ENCODE data around the gene MMP7. TPM values are rescaled to one million over a fixed set of nuclear protein-coding genes. Genes with fewer than 3 reads are reported as not detected.

MMP7 gene
- total RNA-seq, 4 donors from 2014 or later: not detected

GRCh38 chr11:102523887-102524286 lies 6.7 kb downstream of the MMP7 start:
- intact Hi-C loops (cut with DNase I; ENCODE audit: low total_unique reads) (no loop called here), in situ Hi-C loops (cut with MboI; ENCODE audit: low sequenced_read_pairs in 4 of 4) (no loop called here)
- ATAC-seq (no peak), DNase-seq (no peak)
- Histone ChIP-seq H3K36me3 (no peaks in the 10 kb centered on the region), H3K4me3 (no peak overlapping the region), H3K27me3 (no peaks in the 10 kb centered on the region), H3K4me1 (no peaks in the 10 kb centered on the region), H3K27ac (no peak overlapping the region), H3K9me3 (no peaks in the 10 kb centered on the region)
- no peak for TF ChIP-seq CTCF (IDR thresholded peaks at IDR 0.05 in 4 of 5, conservative IDR thresholded peaks at IDR 0.05 in 1 of 5)
- TF ChIP-seq POLR2A (IDR thresholded peaks at IDR 0.05): no peak

- Histone ChIP-seq H3K36me3 (no peaks in the 10 kb centered on the region), H3K9me3 (no peaks in the 10 kb centered on the region), H3K27ac (no peak overlapping the region), H3K4me3 (no peak overlapping the region), H3K27me3 (no peaks in the 10 kb centered on the region), H3K4me1 (no peaks in the 10 kb centered on the region)
- intact Hi-C loops (cut with DNase I; ENCODE audit: low total_unique reads): no loop called here
- DNase-seq (no peak), ATAC-seq (no peak)
- in situ Hi-C loops (cut with MboI; ENCODE audit: low sequenced_read_pairs in 4 of 4): no loop called here
- TF ChIP-seq POLR2A (IDR thresholded peaks at IDR 0.05) (no peak), CTCF (IDR thresholded peaks at IDR 0.05 in 4 of 5, conservative IDR thresholded peaks at IDR 0.05 in 1 of 5) (no peak)
Measured at GRCh38 chr11:102523189-102523570, 7.4 kb downstream of the MMP7 start.

- no peaks in the 10 kb centered on the region for H3K36me3 ChIP-seq
- no peak for TF ChIP-seq CTCF (IDR thresholded peaks at IDR 0.05 in 4 of 5, conservative IDR thresholded peaks at IDR 0.05 in 1 of 5)
- no peak for TF ChIP-seq POLR2A (IDR thresholded peaks at IDR 0.05)
- H3K4me1 ChIP-seq: no peaks in the 10 kb centered on the region
- ATAC-seq: no peak
- in situ Hi-C loops (cut with MboI; ENCODE audit: low sequenced_read_pairs in 4 of 4): no loop called here
- no peaks in the 10 kb centered on the region for H3K9me3 ChIP-seq
- H3K27ac ChIP-seq: no peak overlapping the region
- H3K27me3 ChIP-seq: no peaks in the 10 kb centered on the region
- DNase-seq: no peak
- H3K4me3 ChIP-seq: no peak overlapping the region
- intact Hi-C loops (cut with DNase I; ENCODE audit: low total_unique reads): no loop called here
Measured at GRCh38 chr11:102522312-102523188, 8.0 kb downstream of the MMP7 start.

GRCh38 chr11:102521121-102521520 lies 9.4 kb downstream of the MMP7 start:
- Histone ChIP-seq H3K9me3 (no peaks in the 10 kb centered on the region), H3K4me1 (no peaks in the 10 kb centered on the region), H3K27ac (no peak overlapping the region), H3K27me3 (no peaks in the 10 kb centered on the region), H3K4me3 (no peak overlapping the region), H3K36me3 (no peaks in the 10 kb centered on the region)
- in situ Hi-C loops (cut with MboI; ENCODE audit: low sequenced_read_pairs in 4 of 4) (no loop called here), intact Hi-C loops (cut with DNase I; ENCODE audit: low total_unique reads) (no loop called here)
- TF ChIP-seq POLR2A (IDR thresholded peaks at IDR 0.05): no peak
- TF ChIP-seq CTCF (IDR thresholded peaks at IDR 0.05 in 4 of 5, conservative IDR thresholded peaks at IDR 0.05 in 1 of 5): no peak
- no peak for ATAC-seq
- DNase-seq: no peak

All from gastrocnemius medialis (tissue), 4 donors.